ENCODE measurements around the gene HAAO. TPM values are rescaled to one million over a fixed set of nuclear protein-coding genes. Genes with fewer than 3 reads are reported as not detected.

HAAO gene
- total RNA-seq, 1 experiment from 2014 or later, result 4.7 TPM

- H3K27ac ChIP-seq, result no peak overlapping the region
- no peaks in the 10 kb centered on the region for H3K9me3 ChIP-seq (replicated peaks)
- H3K4me3 ChIP-seq, result no peak overlapping the region
- no peaks in the 10 kb centered on the region for H3K36me3 ChIP-seq
- H3K27me3 ChIP-seq, result no peaks in the 10 kb centered on the region
- no peak for DNase-seq
- peaks cover 6% of the 10 kb centered on the region for H3K4me1 ChIP-seq
Observed at GRCh38 chr2:42806786-42807185, 14.4 kb upstream of the HAAO start.

- Histone ChIP-seq H3K36me3 (no peaks in the 10 kb centered on the region), H3K9me3 (replicated peaks) (no peaks in the 10 kb centered on the region)
- DNase-seq, result no peak
Observed at GRCh38 chr2:42804891-42805290, 12.5 kb upstream of the HAAO start.

GRCh38 chr2:42804338-42804737 is 12.0 kb upstream of the HAAO start:
- Histone ChIP-seq H3K4me1 (peaks cover 8% of the 10 kb centered on the region), H3K36me3 (no peaks in the 10 kb centered on the region), H3K9me3 (replicated peaks) (no peaks in the 10 kb centered on the region), H3K4me3 (no peak overlapping the region), H3K27ac (no peak overlapping the region), H3K27me3 (no peaks in the 10 kb centered on the region)
- DNase-seq, result no peak

More at GRCh38 chr2:42804891-42805290, 12.5 kb upstream of the HAAO start:
- H3K27ac ChIP-seq, result no peak overlapping the region
- peaks cover 6% of the 10 kb centered on the region for H3K4me1 ChIP-seq
- H3K4me3 ChIP-seq, result no peak overlapping the region
- no peaks in the 10 kb centered on the region for H3K27me3 ChIP-seq

GRCh38 chr2:42802150-42802549 is 9.8 kb upstream of the HAAO start:
- H3K27ac ChIP-seq, result no peak overlapping the region
- no peaks in the 10 kb centered on the region for H3K27me3 ChIP-seq
- H3K4me1 ChIP-seq, result peaks cover 3% of the 10 kb centered on the region; the same call in 1 of the 2 replicates
- H3K4me3 ChIP-seq, result no peak overlapping the region
- no peak for DNase-seq
- H3K36me3 ChIP-seq, result no peaks in the 10 kb centered on the region
- H3K9me3 ChIP-seq (replicated peaks), result 0 out of 2 replicates have a peak, but pooled peaks cover under 1% of the 10 kb centered on the region

GRCh38 chr2:42801381-42801780 is 9.0 kb upstream of the HAAO start:
- peaks cover 9% of the 10 kb centered on the region for H3K4me1 ChIP-seq
- H3K27me3 ChIP-seq, result no peaks in the 10 kb centered on the region
- no peaks in the 10 kb centered on the region for H3K36me3 ChIP-seq
- H3K27ac ChIP-seq, result no peak overlapping the region
- peaks cover 3% of the 10 kb centered on the region; the same call in 1 of the 2 replicates for H3K9me3 ChIP-seq (replicated peaks)
- no peak for DNase-seq
- H3K4me3 ChIP-seq, result no peak overlapping the region

GRCh38 chr2:42800981-42801380 is 8.6 kb upstream of the HAAO start:
- H3K4me1 ChIP-seq, result peaks cover 13% of the 10 kb centered on the region
- peaks cover 3% of the 10 kb centered on the region; the same call in 1 of the 2 replicates for H3K9me3 ChIP-seq (replicated peaks)
- H3K36me3 ChIP-seq, result no peaks in the 10 kb centered on the region
- H3K4me3 ChIP-seq, result no peak overlapping the region
- no peaks in the 10 kb centered on the region for H3K27me3 ChIP-seq
- no peak overlapping the region for H3K27ac ChIP-seq
- no peak for DNase-seq

GRCh38 chr2:42800461-42800962 is 8.1 kb upstream of the HAAO start:
- no peaks in the 10 kb centered on the region for H3K36me3 ChIP-seq
- no peak overlapping the region for H3K27ac ChIP-seq
- no peak overlapping the region for H3K4me3 ChIP-seq
- peaks cover 3% of the 10 kb centered on the region; the same call in 1 of the 2 replicates for H3K9me3 ChIP-seq (replicated peaks)
- no peak for DNase-seq
- peaks cover 16% of the 10 kb centered on the region for H3K4me1 ChIP-seq
- no peaks in the 10 kb centered on the region for H3K27me3 ChIP-seq

GRCh38 chr2:42799881-42800280 is 7.5 kb upstream of the HAAO start:
- no peaks in the 10 kb centered on the region for H3K36me3 ChIP-seq
- no peak for DNase-seq
- H3K27ac ChIP-seq, result no peak overlapping the region
- no peak overlapping the region for H3K4me3 ChIP-seq
- no peaks in the 10 kb centered on the region for H3K27me3 ChIP-seq
- peaks cover 3% of the 10 kb centered on the region; the same call in 1 of the 2 replicates for H3K9me3 ChIP-seq (replicated peaks)
- peaks cover 18% of the 10 kb centered on the region for H3K4me1 ChIP-seq

- H3K9me3 ChIP-seq (replicated peaks), result peaks cover 3% of the 10 kb centered on the region; the same call in 1 of the 2 replicates
- H3K4me1 ChIP-seq, result peaks cover 24% of the 10 kb centered on the region
- peak overlapping the region; percentile 89; the same call in 1 of the 2 replicates for H3K27ac ChIP-seq
- no peak for DNase-seq
- no peaks in the 10 kb centered on the region for H3K36me3 ChIP-seq
- no peaks in the 10 kb centered on the region for H3K27me3 ChIP-seq
- no peak overlapping the region for H3K4me3 ChIP-seq
Observed at GRCh38 chr2:42797281-42797680, 4.9 kb upstream of the HAAO start.

- peaks cover 24% of the 10 kb centered on the region for H3K4me1 ChIP-seq
- H3K27ac ChIP-seq, result peak overlapping the region; percentile 89
- H3K9me3 ChIP-seq (replicated peaks), result peaks cover 3% of the 10 kb centered on the region; the same call in 1 of the 2 replicates
- H3K36me3 ChIP-seq, result no peaks in the 10 kb centered on the region
- DNase-seq, result peak in 1 of 2 experiments; percentile 75
- H3K4me3 ChIP-seq, result peak overlapping the region; percentile 43
- no peaks in the 10 kb centered on the region for H3K27me3 ChIP-seq
Observed at GRCh38 chr2:42796427-42797248, 4.3 kb upstream of the HAAO start.

- Histone ChIP-seq H3K36me3 (no peaks in the 10 kb centered on the region), H3K27me3 (no peaks in the 10 kb centered on the region), H3K9me3 (replicated peaks) (peaks cover 3% of the 10 kb centered on the region; the same call in 1 of the 2 replicates), H3K4me3 (peak overlapping the region; percentile 43), H3K27ac (peak overlapping the region; percentile 89), H3K4me1 (peaks cover 24% of the 10 kb centered on the region)
- DNase-seq, result peak; percentile 86 to 94
Observed at GRCh38 chr2:42795841-42796301, 3.5 kb upstream of the HAAO start.

GRCh38 chr2:42795275-42795674 is 2.9 kb upstream of the HAAO start:
- DNase-seq, result no peak
- Histone ChIP-seq H3K27ac (peak overlapping the region; percentile 89), H3K4me3 (no peak overlapping the region), H3K9me3 (replicated peaks) (peaks cover 3% of the 10 kb centered on the region; the same call in 1 of the 2 replicates), H3K27me3 (no peaks in the 10 kb centered on the region), H3K4me1 (peaks cover 24% of the 10 kb centered on the region), H3K36me3 (no peaks in the 10 kb centered on the region)

GRCh38 chr2:42794271-42795046 is 2.1 kb upstream of the HAAO start:
- DNase-seq, result no peak
- H3K27ac ChIP-seq, result no peak overlapping the region
- H3K4me1 ChIP-seq, result peaks cover 23% of the 10 kb centered on the region
- no peaks in the 10 kb centered on the region for H3K36me3 ChIP-seq
- no peak overlapping the region for H3K4me3 ChIP-seq
- H3K27me3 ChIP-seq, result no peaks in the 10 kb centered on the region
- peaks cover 3% of the 10 kb centered on the region; the same call in 1 of the 2 replicates for H3K9me3 ChIP-seq (replicated peaks)

GRCh38 chr2:42793334-42794270 is 1.2 kb upstream of the HAAO start:
- peaks cover 31% of the 10 kb centered on the region for H3K4me1 ChIP-seq
- peaks cover 3% of the 10 kb centered on the region; the same call in 1 of the 2 replicates for H3K9me3 ChIP-seq (replicated peaks)
- peak overlapping the region; percentile 78 for H3K27ac ChIP-seq
- peak; percentile 31 to 57 for DNase-seq
- peak overlapping the region; percentile 63 for H3K4me3 ChIP-seq
- no peaks in the 10 kb centered on the region for H3K36me3 ChIP-seq
- no peaks in the 10 kb centered on the region for H3K27me3 ChIP-seq
